ENCODE data around the gene CCDC191.

GRCh38 chr3:114025451-114025850 is 30.9 kb downstream of the CCDC191 start:
- TF ChIP-seq CTCF (IDR thresholded peaks at IDR 0.05) (no peak), POLR2A (IDR thresholded peaks at IDR 0.05) (no peak)
